Left lung (tissue), 14 donors: ENCODE results near the gene OSBPL6. TPM values are rescaled to one million over a fixed set of nuclear protein-coding genes. Genes with fewer than 3 reads are reported as not detected.
"Not testable (repeated sequence)": the region's sequence is repeated elsewhere in the genome, so short reads cannot be mapped to it uniquely, and the experiment has no call there.

Experiments used
- ATAC-seq: fragments of 200-7000 bp; cut with Tn5 transposase; one replicate; pipeline ENCODE4 v1.9.1; 2020; ENCODE audit warnings: moderate library complexity
- DNase-seq, 4 donors: peaks; one replicate each; pipeline ENCODE4 v3.0.0-alpha.2; 2013 to 2020
- H3K27ac ChIP-seq, 2 donors: fragments of 200-600 bp; sonication (generic) in 1 of 2; one replicate each; pipeline versions ENCODE4 v1.5.0 to v1.8.0; 2020 to 2021
- H3K27me3 ChIP-seq, 2 donors: fragments of 200-600 bp; sonication (generic) in 1 of 2; one replicate each; pipeline versions ENCODE4 v1.5.0 to v1.8.0; 2020 to 2021
- H3K36me3 ChIP-seq, 2 donors: fragments of 200-600 bp; sonication (generic) in 1 of 2; one replicate each; pipeline versions ENCODE4 v1.5.0 to v1.8.0; 2020 to 2021
- H3K4me1 ChIP-seq, 2 donors: fragments of 200-600 bp; one replicate each; pipeline ENCODE4 v1.8.0; 2021
- H3K4me3 ChIP-seq, 2 donors: fragments of 200-600 bp; sonication (generic) in 1 of 2; one replicate each; pipeline versions ENCODE4 v1.5.0 to v1.8.0; 2020 to 2021; ENCODE audit warnings: mild to moderate bottlenecking in 1 of 2
- H3K9me3 ChIP-seq, 2 donors: fragments of 200-600 bp; sonication (generic) in 1 of 2; one replicate each; pipeline versions ENCODE4 v1.5.0 to v1.8.0; 2020 to 2021
- intact Hi-C, 2 donors: fragments of 100-400 bp; cut with DNase I; formaldehyde crosslinking; loops; one replicate each; pipeline versions ENCODE4 v1.11.2 to v1.14.2; 2022
- long read RNA-seq, 12 donors: library from polyadenylated mRNA in 2 of 12; unstranded in 2 of 12; transcript quantifications; one replicate each; pipeline ENCODE4 v2.0.0 and lab custom pipeline, GENCODE V29; 2019 to 2026
- polyA plus RNA-seq, 6 donors: library from polyadenylated mRNA; unstranded; fragments of 120-200 nt; gene quantifications; one replicate each; pipeline ENCODE4 v1.2.1, GENCODE V29; 2013; ENCODE audit not compliant: insufficient read length in 6 of 6
- total RNA-seq, 2 donors: library from RNA; stranded (reverse); fragmentation: NEBNext Ultra II Directional; extraction: Animal tissue kit (Norgen Biotek cat#: 25700); gene quantifications; one replicate each; pipeline ENCODE4 v1.2.1, GENCODE V29; 2021
- TF ChIP-seq, protein P1 (sequence below), 2 donors: fragments of 200-600 bp; sonication (generic) in 1 of 2; IDR thresholded peaks; one replicate each; pipeline versions ENCODE4 v1.5.0 to v1.8.0; 2021; ENCODE audit warnings: antibody characterized with exemption in 2 of 2
- donor health status: DM: no; HTN: yes; CAD: no.
- donor health status: DM: no; HTN: no; CAD: no.

The OSBPL6 gene
- total RNA-seq (1 to 10 TPM; 4.0 to 5.9 TPM), polyA plus RNA-seq (1 to 10 TPM; 2.9 to 6.0 (median 4.9) TPM)
- long read RNA-seq, donor 1, result 0 reads
- long read RNA-seq, donor 2, partial matches to known transcripts, result 0 of 1 reads
- long read RNA-seq, donor 2, other reads (novel, unspliced or antisense), result 0 of 1 reads
- long read RNA-seq, donor 3, result 0 reads
- long read RNA-seq, donor 4, partial matches to known transcripts, result 0 of 1 reads
- long read RNA-seq, donor 4, other reads (novel, unspliced or antisense), result 1 of 1 reads
- long read RNA-seq, donor 5, result 0 reads
- long read RNA-seq, donor 6, result 0 reads
- long read RNA-seq, donor 7, result 0 reads
- long read RNA-seq, donor 8, result 0 reads
- long read RNA-seq, donor 9, result 0 reads
- long read RNA-seq, donor 10, partial matches to known transcripts, result 0 of 1 reads
- long read RNA-seq, donor 10, other reads (novel, unspliced or antisense), result 1 of 1 reads
- long read RNA-seq, donor 11, full-length matches to known transcripts, result 1 of 1 reads
- long read RNA-seq, donor 11, partial matches to known transcripts, result 0 of 1 reads
- long read RNA-seq, donor 11, other reads (novel, unspliced or antisense), result 0 of 1 reads
- long read RNA-seq, donor 12, result 0 reads

DNA sequence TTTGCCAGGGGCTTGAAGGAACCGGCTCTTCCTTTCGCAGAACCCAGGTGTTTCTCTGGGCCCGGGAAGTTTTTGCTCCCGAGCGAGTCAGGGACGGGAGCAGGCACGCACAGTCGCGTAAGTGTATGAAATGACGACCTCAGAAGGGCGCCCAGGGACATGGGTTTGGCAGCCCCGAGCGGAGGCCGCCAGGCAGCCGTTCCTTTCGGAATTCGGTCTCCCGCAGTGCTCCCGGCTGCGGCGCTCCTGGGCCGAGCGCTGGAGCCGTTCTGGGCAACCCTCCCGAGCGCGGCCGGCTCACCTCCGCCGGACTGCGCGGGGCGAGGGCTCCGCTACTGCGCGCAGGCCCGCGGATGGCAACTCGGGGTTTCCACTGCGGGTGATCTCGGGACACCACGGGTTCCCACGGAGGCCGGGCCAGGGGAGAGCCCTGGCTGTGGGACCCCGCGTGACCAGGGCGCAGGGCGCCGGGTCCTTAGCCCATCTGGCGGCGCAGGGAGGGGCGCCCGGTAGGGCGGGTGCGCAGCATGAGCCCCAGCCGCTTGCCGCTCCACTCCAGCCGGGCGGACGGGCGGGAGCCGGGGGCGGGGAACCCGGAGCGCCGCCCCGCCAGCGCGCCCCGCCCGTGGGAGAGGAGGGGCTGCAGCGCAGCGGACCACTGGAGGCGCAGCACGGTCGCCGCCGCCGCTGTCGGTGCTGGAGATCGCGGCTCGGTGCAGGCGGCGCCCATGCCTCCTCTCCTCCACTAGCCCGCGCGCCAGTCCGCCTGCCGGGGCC is at the start of gene OSBPL6:
Gene OSBPL6, plus strand, starts transcription at position 690 of the 777 bp plus-strand sequence. CDS start 111,673 bp downstream, outside the sequence.
- TF ChIP-seq, protein P1, sequence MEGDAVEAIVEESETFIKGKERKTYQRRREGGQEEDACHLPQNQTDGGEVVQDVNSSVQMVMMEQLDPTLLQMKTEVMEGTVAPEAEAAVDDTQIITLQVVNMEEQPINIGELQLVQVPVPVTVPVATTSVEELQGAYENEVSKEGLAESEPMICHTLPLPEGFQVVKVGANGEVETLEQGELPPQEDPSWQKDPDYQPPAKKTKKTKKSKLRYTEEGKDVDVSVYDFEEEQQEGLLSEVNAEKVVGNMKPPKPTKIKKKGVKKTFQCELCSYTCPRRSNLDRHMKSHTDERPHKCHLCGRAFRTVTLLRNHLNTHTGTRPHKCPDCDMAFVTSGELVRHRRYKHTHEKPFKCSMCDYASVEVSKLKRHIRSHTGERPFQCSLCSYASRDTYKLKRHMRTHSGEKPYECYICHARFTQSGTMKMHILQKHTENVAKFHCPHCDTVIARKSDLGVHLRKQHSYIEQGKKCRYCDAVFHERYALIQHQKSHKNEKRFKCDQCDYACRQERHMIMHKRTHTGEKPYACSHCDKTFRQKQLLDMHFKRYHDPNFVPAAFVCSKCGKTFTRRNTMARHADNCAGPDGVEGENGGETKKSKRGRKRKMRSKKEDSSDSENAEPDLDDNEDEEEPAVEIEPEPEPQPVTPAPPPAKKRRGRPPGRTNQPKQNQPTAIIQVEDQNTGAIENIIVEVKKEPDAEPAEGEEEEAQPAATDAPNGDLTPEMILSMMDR (IDR thresholded peaks at IDR 0.05), result peak; percentile 13 to 41
- peak; percentile 78 to 94 (median 86) for DNase-seq
- Histone ChIP-seq H3K9me3 (no peaks in the 10 kb centered on the region), H3K36me3 (no peaks in the 10 kb centered on the region), H3K27me3 (peaks cover 0 to 66% of the 10 kb centered on the region in 2 donors), H3K4me3 (peak within 1 kb of the TSS; percentile 76 to 82), H3K4me1 (peaks cover 0 to 19% of the 10 kb centered on the region in 2 donors), H3K27ac (peak within 1 kb of the TSS; percentile 81 to 87)
- ATAC-seq, result peak; percentile 98
- intact Hi-C loops, result no loop called here

DNA sequence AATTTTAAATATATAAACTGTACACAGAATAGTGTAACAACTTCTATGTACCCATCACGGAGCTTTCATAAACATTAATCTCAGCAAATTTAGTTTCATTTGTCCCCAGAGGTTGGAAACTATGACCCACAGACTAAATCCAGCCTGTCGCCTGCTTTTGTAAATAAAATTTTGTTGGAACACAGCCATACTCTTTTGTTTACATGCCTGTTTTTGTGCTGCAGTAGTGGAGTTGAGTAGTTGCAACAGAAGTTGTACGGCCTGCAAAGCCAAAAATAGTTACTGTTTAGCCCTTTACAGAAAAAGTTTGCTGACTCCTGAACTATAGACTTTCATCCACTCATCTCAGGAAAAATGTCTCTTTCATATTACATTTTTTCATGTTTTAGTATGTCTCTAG is 42.3 kb upstream of the OSBPL6 start:
- peak in 2 of 4 donors; percentile 65 to 81 for DNase-seq
- Histone ChIP-seq H3K36me3 (no peaks in the 10 kb centered on the region), H3K4me1 (no peaks in the 10 kb centered on the region), H3K4me3 (no peak overlapping the region), H3K27ac (no peak overlapping the region), H3K27me3 (no peaks in the 10 kb centered on the region), H3K9me3 (no peaks in the 10 kb centered on the region)
- peak; percentile 59 for ATAC-seq
- intact Hi-C loops, result no loop called here
- TF ChIP-seq, protein P1 (IDR thresholded peaks at IDR 0.05), result no peak

DNA sequence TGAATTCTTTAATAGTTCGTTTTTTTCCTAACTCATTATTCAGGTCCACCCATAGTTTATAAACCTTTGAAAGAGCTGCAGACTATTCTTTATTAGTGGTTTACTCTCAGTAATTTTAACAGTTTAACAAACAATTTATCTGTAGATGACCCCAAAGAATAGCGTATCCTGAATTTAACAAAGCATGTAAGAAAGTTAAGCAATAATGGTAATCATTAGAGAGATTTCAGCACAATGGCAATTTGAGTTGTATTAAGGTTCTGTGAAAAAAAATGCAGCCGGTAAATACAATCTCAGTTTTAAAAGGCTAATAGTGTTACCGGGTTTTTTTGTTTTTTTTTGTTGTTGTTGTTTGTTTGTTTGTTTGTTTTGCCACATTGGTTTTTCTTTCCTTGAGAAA is 41.8 kb upstream of the OSBPL6 start:
- Histone ChIP-seq H3K4me3 (no peak overlapping the region), H3K4me1 (no peaks in the 10 kb centered on the region), H3K9me3 (no peaks in the 10 kb centered on the region), H3K27ac (no peak overlapping the region), H3K36me3 (no peaks in the 10 kb centered on the region), H3K27me3 (no peaks in the 10 kb centered on the region)
- ATAC-seq (no peak), DNase-seq (no peak)
- intact Hi-C loops, result no loop called here
- TF ChIP-seq, protein P1 (IDR thresholded peaks at IDR 0.05), result no peak

DNA sequence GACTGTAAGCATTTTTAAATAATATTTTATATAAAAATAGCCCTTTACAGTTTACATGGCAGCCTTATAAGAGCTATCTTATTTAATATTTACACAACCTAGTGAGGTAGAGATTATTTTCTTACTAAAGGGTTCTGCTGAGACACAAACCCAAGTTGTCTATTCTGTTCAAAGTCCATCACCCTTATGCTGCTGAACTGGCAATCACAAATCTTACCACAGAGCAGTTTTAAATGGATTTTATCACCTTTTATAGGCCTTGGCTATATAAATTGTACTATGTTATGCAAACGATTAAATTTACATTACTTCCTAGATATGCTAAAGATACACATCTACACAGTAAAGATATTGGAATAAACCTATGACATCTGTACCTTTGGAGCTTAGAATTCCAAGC is 41.3 kb upstream of the OSBPL6 start:
- H3K4me1 ChIP-seq, result no peaks in the 10 kb centered on the region
- no peaks in the 10 kb centered on the region for H3K9me3 ChIP-seq
- TF ChIP-seq, protein P1 (IDR thresholded peaks at IDR 0.05), result no peak
- H3K36me3 ChIP-seq, result no peaks in the 10 kb centered on the region
- no peak overlapping the region for H3K4me3 ChIP-seq
- no peak overlapping the region for H3K27ac ChIP-seq
- H3K27me3 ChIP-seq, result no peaks in the 10 kb centered on the region
- ATAC-seq (no peak), DNase-seq (no peak)
- intact Hi-C loops, result no loop called here

DNA sequence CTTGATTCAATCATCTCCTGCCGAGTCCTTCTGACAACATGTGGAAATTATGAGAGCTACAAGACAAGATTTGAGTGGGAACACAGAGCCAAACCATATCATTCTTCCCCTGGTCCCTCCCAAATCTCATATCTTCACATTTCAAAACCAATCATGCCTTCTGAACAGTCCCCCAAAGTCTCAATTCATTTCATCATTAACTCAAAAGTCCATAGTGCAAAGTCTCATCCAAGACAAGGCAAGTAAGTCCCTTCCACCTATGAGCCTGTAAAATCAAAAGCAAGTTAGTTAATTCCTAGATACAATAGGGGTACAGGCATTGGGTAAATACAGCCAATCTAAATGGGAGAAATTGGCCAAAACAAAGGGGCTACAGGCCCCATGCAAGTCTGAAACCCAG is 40.4 kb upstream of the OSBPL6 start:
- DNase-seq, intact Hi-C loops, H3K4me1 ChIP-seq, H3K27me3 ChIP-seq, H3K36me3 ChIP-seq, H3K4me3 ChIP-seq, H3K9me3 ChIP-seq, ATAC-seq, H3K27ac ChIP-seq: not testable (repeated sequence)
